HL-60 (cell line): Measurements from ENCODE around the gene CHID1.
A peak's percentile ranks its signal among the peaks of the same experiment; 100 is the strongest.

Experiments used
- POLR2AphosphoS5 ChIP-seq: IDR thresholded peaks from 2 replicates; pipeline ENCODE4 v1.6.1; 2012; ENCODE audit warnings: low read depth
- SPI1 ChIP-seq: IDR thresholded peaks from 2 replicates; pipeline ENCODE4 v1.6.1; 2012; ENCODE audit warnings: low read depth, mild to moderate bottlenecking, borderline replicate concordance
- TF ChIP-seq, protein P1 (sequence below): IDR thresholded peaks from one replicate; pipeline ENCODE4 v1.5.1; 2011; ENCODE audit warnings: low read length, control low read depth, inconsistent platforms; ENCODE audit not compliant: insufficient read depth

DNA sequence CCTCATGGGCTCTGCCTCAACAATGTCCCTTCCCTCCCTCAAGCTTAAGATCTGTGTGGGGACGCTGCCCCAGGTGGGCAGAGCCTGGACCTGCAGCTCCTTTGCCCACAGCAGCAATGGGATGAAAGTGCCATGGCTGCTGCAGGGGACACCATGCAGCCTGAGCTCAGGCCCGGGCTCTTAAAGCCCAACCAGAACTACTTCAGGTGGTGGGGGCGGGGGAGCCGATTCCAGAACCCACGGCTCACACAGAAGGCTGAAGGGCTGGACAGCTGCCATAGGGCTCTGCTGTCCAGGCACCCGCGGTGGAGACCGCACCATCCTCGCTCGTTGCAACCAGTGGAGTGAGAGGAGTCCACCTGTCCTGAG lies 12.5 kb downstream of the CHID1 start:
- TF ChIP-seq, protein P1, sequence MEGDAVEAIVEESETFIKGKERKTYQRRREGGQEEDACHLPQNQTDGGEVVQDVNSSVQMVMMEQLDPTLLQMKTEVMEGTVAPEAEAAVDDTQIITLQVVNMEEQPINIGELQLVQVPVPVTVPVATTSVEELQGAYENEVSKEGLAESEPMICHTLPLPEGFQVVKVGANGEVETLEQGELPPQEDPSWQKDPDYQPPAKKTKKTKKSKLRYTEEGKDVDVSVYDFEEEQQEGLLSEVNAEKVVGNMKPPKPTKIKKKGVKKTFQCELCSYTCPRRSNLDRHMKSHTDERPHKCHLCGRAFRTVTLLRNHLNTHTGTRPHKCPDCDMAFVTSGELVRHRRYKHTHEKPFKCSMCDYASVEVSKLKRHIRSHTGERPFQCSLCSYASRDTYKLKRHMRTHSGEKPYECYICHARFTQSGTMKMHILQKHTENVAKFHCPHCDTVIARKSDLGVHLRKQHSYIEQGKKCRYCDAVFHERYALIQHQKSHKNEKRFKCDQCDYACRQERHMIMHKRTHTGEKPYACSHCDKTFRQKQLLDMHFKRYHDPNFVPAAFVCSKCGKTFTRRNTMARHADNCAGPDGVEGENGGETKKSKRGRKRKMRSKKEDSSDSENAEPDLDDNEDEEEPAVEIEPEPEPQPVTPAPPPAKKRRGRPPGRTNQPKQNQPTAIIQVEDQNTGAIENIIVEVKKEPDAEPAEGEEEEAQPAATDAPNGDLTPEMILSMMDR = peak; percentile 13
- no peak for TF ChIP-seq SPI1
- TF ChIP-seq POLR2AphosphoS5 = no peak
